K562 (cell line): Measurements from ENCODE around the gene CD84. TPM values are rescaled to one million over a fixed set of nuclear protein-coding genes. Genes with fewer than 3 reads are reported as not detected.
A peak's percentile ranks its signal among the peaks of the same experiment; 100 is the strongest.

Experiments
- ATF7 ChIP-seq: fragments of 450-650 bp; IDR thresholded peaks from 2 replicates; pipeline ENCODE4 v1.7.1; 2014; ENCODE audit warnings: mild to moderate bottlenecking, moderate library complexity
- BRD4 ChIP-seq: fragments of 200-600 bp; sonication (generic); IDR thresholded peaks from 2 replicates; pipeline ENCODE4 v1.6.1; 2017; ENCODE audit warnings: inconsistent platforms
- DIDO1 ChIP-seq: fragments of 450-650 bp; IDR thresholded peaks from 2 replicates; pipeline ENCODE4 v1.6.1; 2016; ENCODE audit warnings: low read depth, missing biosample characterization, missing genetic modification characterization
- NFIC ChIP-seq: fragments of 450-650 bp; IDR thresholded peaks from 2 replicates; pipeline ENCODE4 v1.6.1; 2017; ENCODE audit warnings: mild to moderate bottlenecking, inconsistent platforms
- NR2C2 ChIP-seq, 2 experiments: fragments of 200-800 bp in 1 of 2; sonication (Bioruptor generic) in 1 of 2; sonication (generic) in 1 of 2; formaldehyde crosslinking in 1 of 2; IDR thresholded peaks; 2 replicates each; pipeline versions ENCODE4 v1.6.1 to v1.8.0; 2016 to 2022; ENCODE audit warnings: mild to moderate bottlenecking in 1 of 2, missing compliant biosample characterization in 1 of 2, missing genetic modification characterization in 1 of 2, missing genetic modification reagents in 1 of 2
- PYGO2 ChIP-seq: fragments of 450-650 bp; IDR thresholded peaks from 2 replicates; pipeline ENCODE4 v1.6.1; 2016; ENCODE audit warnings: mild to moderate bottlenecking, missing genetic modification characterization, moderate library complexity, missing compliant biosample characterization
- RBM17 ChIP-seq: fragments of 200-400 bp; formaldehyde crosslinking; IDR thresholded peaks from 2 replicates; pipeline ENCODE4 v1.6.1; 2017; ENCODE audit warnings: low read depth, mild to moderate bottlenecking, low read length, borderline replicate concordance
- RFX7 ChIP-seq: fragments of 250-450 bp; sonication (Bioruptor Pico); IDR thresholded peaks from 2 replicates; pipeline ENCODE4 v1.5.1; 2021; ENCODE audit warnings: mild to moderate bottlenecking
- TAL1 ChIP-seq: fragments of 450-650 bp; IDR thresholded peaks from 2 replicates; pipeline ENCODE4 v1.6.1; 2016; ENCODE audit warnings: mild to moderate bottlenecking
- ZNF347 ChIP-seq: fragments of 450-650 bp; formaldehyde crosslinking; IDR thresholded peaks from 2 replicates; pipeline ENCODE4 v1.4.0; 2020; ENCODE audit warnings: low read depth, mild to moderate bottlenecking, moderate library complexity
- polyA plus RNA-seq, 8 experiments: library from polyadenylated mRNA; depleted of rRNA in 4 of 8; stranded (reverse) in 5 of 8; unstranded in 3 of 8; fragments of >200 nt; fragmentation: Nextera tagmentation in 2 of 8; fragmentation: Illumina TruSeq in 1 of 8; extraction: Ambion mirVana in 2 of 8; extraction: Trizol in 1 of 8; gene quantifications; 2 replicates each; pipeline versions ENCODE4 v1.2.1 to v1.2.3, GENCODE V29; 2011 to 2014; ENCODE audit warnings: inconsistent platforms in 1 of 8, missing spikeins in 1 of 8
- total RNA-seq, 7 experiments: library from RNA; depleted of rRNA in 6 of 7; stranded (reverse); fragments of >200 nt in 6 of 7; fragmentation: Illumina TruSeq in 2 of 7; extraction: Trizol in 2 of 7; gene quantifications; 2 replicates each; pipeline versions ENCODE4 v1.2.1 to v1.2.3, GENCODE V29; 2011 to 2021; ENCODE audit warnings: low replicate concordance in 1 of 7
- TF ChIP-seq, protein P1 (sequence below): IDR thresholded peaks from 2 replicates; pipeline ENCODE4 v1.6.1; 2014; ENCODE audit warnings: antibody characterized with exemption
- TF ChIP-seq, protein P2 (sequence below): fragments of 450-650 bp; formaldehyde crosslinking; conservative IDR thresholded peaks from 2 replicates; pipeline ENCODE4 v1.4.0; 2022; ENCODE audit warnings: mild to moderate bottlenecking, missing genetic modification characterization
- TF ChIP-seq, protein P3 (sequence below): sonication (generic); formaldehyde crosslinking; IDR thresholded peaks from 2 replicates; pipeline ENCODE4 v1.8.0; 2022; ENCODE audit warnings: mild to moderate bottlenecking, missing genetic modification reagents, borderline replicate concordance
- TF ChIP-seq, protein P4 (sequence below), 3 experiments: fragments of 200-800 bp in 1 of 3; sonication (Bioruptor generic) in 1 of 3; sonication (generic) in 1 of 3; formaldehyde crosslinking in 1 of 3; IDR thresholded peaks; 2 replicates each; pipeline versions ENCODE4 v1.6.1 to v1.8.0; 2016 to 2022; ENCODE audit warnings: mild to moderate bottlenecking in 2 of 3, missing compliant biosample characterization in 2 of 3, missing genetic modification characterization in 2 of 3, missing genetic modification reagents in 1 of 3
- TF ChIP-seq, protein P5 (sequence below): fragments of 250-450 bp; sonication (Bioruptor Pico); IDR thresholded peaks from 2 replicates; pipeline ENCODE4 v1.5.1; 2021; ENCODE audit warnings: mild to moderate bottlenecking
- TF ChIP-seq, protein P6 (sequence below): fragments of 250-450 bp; sonication (Bioruptor Pico); IDR thresholded peaks from 2 replicates; pipeline ENCODE4 v1.5.0; 2021
- TF ChIP-seq, protein P7 (sequence below): fragments of 450-650 bp; IDR thresholded peaks from 2 replicates; pipeline ENCODE4 v1.6.1; 2017; ENCODE audit warnings: mild to moderate bottlenecking, moderate library complexity

The CD84 gene
- total and polyA plus RNA-seq, 9 of the 15 experiments (the other 6 are each of a cell fraction or from before 2014, with no cell fraction given): 0.82 to 6.8 (median 2.0) TPM

DNA sequence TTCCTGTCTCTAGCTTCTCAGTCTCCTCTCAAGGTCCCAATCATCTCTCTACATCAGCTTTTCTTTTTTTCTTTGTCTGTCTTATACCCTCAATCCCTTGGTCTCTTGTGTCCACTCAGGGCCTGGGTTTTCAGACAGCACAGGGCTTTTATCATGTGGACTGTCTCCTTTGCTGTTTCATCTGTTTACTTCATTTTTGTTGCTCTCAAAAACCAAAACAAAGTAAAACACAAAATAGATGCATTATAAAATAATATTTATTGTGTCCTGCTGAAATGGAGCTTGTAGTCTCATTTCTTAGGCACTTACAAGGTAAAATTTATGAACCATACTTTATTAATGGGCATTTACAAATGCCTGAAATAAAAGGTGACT lies 38.5 kb downstream of the CD84 start (continued):
- TF ChIP-seq DIDO1 (tag) (no peak), ZNF347 (CRISPR knock-in tag) (0 out of 2 replicates have a peak, but pooled peaks have one; percentile 4), PYGO2 (tag) (0 out of 2 replicates have a peak, but pooled peaks have one; percentile 28), BRD4 (peak; percentile 93), NFIC (no peak), NR2C2 (CRISPR knock-in tag; IDR thresholded peaks at IDR 0.05) (no peak), NR2C2 (tag; IDR thresholded peaks at IDR 0.05) (0 out of 2 replicates have a peak, but pooled peaks have one; percentile 10), RFX7 (CRISPR knock-in tag) (no peak), RBM17 (no peak), TAL1 (no peak), ATF7 (no peak)
- TF ChIP-seq, protein P1, sequence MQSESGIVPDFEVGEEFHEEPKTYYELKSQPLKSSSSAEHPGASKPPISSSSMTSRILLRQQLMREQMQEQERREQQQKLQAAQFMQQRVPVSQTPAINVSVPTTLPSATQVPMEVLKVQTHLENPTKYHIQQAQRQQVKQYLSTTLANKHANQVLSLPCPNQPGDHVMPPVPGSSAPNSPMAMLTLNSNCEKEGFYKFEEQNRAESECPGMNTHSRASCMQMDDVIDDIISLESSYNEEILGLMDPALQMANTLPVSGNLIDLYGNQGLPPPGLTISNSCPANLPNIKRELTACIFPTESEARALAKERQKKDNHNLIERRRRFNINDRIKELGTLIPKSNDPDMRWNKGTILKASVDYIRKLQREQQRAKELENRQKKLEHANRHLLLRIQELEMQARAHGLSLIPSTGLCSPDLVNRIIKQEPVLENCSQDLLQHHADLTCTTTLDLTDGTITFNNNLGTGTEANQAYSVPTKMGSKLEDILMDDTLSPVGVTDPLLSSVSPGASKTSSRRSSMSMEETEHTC: no peak
- TF ChIP-seq, protein P2, sequence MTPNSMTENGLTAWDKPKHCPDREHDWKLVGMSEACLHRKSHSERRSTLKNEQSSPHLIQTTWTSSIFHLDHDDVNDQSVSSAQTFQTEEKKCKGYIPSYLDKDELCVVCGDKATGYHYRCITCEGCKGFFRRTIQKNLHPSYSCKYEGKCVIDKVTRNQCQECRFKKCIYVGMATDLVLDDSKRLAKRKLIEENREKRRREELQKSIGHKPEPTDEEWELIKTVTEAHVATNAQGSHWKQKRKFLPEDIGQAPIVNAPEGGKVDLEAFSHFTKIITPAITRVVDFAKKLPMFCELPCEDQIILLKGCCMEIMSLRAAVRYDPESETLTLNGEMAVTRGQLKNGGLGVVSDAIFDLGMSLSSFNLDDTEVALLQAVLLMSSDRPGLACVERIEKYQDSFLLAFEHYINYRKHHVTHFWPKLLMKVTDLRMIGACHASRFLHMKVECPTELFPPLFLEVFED (CRISPR knock-in tag): 0 out of 2 replicates have a peak, but pooled peaks have one; percentile 45
- TF ChIP-seq, protein P3, sequence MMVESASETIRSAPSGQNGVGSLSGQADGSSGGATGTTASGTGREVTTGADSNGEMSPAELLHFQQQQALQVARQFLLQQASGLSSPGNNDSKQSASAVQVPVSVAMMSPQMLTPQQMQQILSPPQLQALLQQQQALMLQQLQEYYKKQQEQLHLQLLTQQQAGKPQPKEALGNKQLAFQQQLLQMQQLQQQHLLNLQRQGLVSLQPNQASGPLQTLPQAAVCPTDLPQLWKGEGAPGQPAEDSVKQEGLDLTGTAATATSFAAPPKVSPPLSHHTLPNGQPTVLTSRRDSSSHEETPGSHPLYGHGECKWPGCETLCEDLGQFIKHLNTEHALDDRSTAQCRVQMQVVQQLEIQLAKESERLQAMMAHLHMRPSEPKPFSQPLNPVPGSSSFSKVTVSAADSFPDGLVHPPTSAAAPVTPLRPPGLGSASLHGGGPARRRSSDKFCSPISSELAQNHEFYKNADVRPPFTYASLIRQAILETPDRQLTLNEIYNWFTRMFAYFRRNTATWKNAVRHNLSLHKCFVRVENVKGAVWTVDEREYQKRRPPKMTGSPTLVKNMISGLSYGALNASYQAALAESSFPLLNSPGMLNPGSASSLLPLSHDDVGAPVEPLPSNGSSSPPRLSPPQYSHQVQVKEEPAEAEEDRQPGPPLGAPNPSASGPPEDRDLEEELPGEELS (CRISPR knock-in tag): no peak
- TF ChIP-seq, protein P4, sequence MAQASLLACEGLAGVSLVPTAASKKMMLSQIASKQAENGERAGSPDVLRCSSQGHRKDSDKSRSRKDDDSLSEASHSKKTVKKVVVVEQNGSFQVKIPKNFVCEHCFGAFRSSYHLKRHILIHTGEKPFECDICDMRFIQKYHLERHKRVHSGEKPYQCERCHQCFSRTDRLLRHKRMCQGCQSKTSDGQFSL (CRISPR knock-in tag; IDR thresholded peaks at IDR 0.05): no peak
- TF ChIP-seq, protein P4 (tag; IDR thresholded peaks at IDR 0.05): 0 out of 4 replicates have a peak, but pooled peaks of 1 of the 2 experiments have one; percentile 26
- TF ChIP-seq, protein P5, sequence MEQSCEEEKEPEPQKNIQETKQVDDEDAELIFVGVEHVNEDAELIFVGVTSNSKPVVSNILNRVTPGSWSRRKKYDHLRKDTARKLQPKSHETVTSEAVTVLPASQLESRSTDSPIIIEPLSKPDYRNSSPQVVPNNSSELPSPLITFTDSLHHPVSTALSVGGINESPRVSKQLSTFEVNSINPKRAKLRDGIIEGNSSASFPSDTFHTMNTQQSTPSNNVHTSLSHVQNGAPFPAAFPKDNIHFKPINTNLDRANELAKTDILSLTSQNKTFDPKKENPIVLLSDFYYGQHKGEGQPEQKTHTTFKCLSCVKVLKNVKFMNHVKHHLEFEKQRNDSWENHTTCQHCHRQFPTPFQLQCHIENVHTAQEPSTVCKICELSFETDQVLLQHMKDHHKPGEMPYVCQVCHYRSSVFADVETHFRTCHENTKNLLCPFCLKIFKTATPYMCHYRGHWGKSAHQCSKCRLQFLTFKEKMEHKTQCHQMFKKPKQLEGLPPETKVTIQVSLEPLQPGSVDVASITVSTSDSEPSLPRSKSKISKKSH: no peak
- TF ChIP-seq, protein P6, sequence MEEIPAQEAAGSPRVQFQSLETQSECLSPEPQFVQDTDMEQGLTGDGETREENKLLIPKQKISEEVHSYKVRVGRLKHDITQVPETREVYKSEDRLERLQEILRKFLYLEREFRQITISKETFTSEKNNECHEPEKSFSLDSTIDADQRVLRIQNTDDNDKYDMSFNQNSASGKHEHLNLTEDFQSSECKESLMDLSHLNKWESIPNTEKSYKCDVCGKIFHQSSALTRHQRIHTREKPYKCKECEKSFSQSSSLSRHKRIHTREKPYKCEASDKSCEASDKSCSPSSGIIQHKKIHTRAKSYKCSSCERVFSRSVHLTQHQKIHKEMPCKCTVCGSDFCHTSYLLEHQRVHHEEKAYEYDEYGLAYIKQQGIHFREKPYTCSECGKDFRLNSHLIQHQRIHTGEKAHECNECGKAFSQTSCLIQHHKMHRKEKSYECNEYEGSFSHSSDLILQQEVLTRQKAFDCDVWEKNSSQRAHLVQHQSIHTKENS: 0 out of 2 replicates have a peak, but pooled peaks have one; percentile 9
- TF ChIP-seq, protein P7, sequence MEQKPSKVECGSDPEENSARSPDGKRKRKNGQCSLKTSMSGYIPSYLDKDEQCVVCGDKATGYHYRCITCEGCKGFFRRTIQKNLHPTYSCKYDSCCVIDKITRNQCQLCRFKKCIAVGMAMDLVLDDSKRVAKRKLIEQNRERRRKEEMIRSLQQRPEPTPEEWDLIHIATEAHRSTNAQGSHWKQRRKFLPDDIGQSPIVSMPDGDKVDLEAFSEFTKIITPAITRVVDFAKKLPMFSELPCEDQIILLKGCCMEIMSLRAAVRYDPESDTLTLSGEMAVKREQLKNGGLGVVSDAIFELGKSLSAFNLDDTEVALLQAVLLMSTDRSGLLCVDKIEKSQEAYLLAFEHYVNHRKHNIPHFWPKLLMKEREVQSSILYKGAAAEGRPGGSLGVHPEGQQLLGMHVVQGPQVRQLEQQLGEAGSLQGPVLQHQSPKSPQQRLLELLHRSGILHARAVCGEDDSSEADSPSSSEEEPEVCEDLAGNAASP: no peak
